ACC112 (cell line): ENCODE results near the gene KTN1.

ENCODE experiments used
- H2AFZ ChIP-seq: fragments of 200-600 bp; sonication (generic); one replicate; pipeline ENCODE4 v1.6.0; 2017; ENCODE audit warnings: antibody characterized with exemption, low read length; ENCODE audit not compliant: unreplicated experiment
- H3K27ac ChIP-seq: fragments of 200-600 bp; sonication (generic); 2 replicates; pipeline ENCODE4 v1.5.1; 2014; ENCODE audit warnings: low read depth, mild to moderate bottlenecking, antibody characterized with exemption, low read length, moderate library complexity
- H3K27me3 ChIP-seq: fragments of 200-600 bp; sonication (generic); 2 replicates; pipeline ENCODE4 v1.6.1; 2014; ENCODE audit warnings: mild to moderate bottlenecking, antibody characterized with exemption, low read length, moderate library complexity, mixed read lengths; ENCODE audit not compliant: insufficient read depth
- H3K36me3 ChIP-seq: fragments of 200-600 bp; sonication (generic); 2 replicates; pipeline ENCODE4 v1.6.1; 2016; ENCODE audit warnings: mild to moderate bottlenecking, antibody characterized with exemption, low read length, moderate library complexity, mixed read lengths; ENCODE audit not compliant: insufficient read depth
- H3K4me1 ChIP-seq: fragments of 200-600 bp; sonication (generic); one replicate; pipeline ENCODE4 v1.6.1; 2016; ENCODE audit warnings: low read length, mixed read lengths; ENCODE audit not compliant: insufficient read depth, unreplicated experiment, control insufficient read depth
- H3K4me3 ChIP-seq: fragments of 200-600 bp; sonication (generic); 2 replicates; pipeline ENCODE4 v1.5.1; 2014; ENCODE audit warnings: mild to moderate bottlenecking, low read depth, low read length
- H3K79me2 ChIP-seq: fragments of 200-600 bp; sonication (generic); one replicate; pipeline ENCODE4 v1.6.0; 2016; ENCODE audit warnings: low read length; ENCODE audit not compliant: control insufficient read depth, unreplicated experiment, insufficient read depth

Gene KTN1

DNA sequence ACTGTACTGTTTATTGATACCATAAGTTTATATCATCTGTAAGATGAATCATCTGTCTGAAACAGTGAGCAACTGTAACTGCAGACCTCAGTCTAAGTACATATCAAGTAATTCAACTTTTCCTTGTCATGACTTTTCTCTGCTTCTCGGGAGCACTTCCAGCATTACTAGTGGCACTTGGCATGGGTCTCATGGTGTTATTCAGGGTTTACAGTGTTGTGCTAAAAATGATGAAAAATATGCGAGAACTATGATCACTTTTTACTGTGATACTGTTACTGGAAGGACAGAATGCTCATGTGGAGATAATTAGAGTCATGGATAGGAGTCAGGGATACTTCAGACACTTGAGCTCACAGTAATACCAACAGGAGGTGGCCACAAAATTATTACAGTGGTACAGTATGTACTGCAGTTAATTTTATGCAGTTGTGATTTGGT, 8.3 kb downstream of the KTN1 start:
- Histone ChIP-seq H2AFZ (no peak overlapping the region), H3K27me3 (no peaks in the 10 kb centered on the region), H3K79me2 (peaks cover 97% of the 10 kb centered on the region), H3K36me3 (no peaks in the 10 kb centered on the region), H3K27ac (peak overlapping the region; percentile 7; the same call in 1 of the 2 replicates), H3K4me3 (0 out of 2 replicates have a peak overlapping the region, but pooled peaks have one; percentile 13), H3K4me1 (peaks cover 69% of the 10 kb centered on the region)

DNA sequence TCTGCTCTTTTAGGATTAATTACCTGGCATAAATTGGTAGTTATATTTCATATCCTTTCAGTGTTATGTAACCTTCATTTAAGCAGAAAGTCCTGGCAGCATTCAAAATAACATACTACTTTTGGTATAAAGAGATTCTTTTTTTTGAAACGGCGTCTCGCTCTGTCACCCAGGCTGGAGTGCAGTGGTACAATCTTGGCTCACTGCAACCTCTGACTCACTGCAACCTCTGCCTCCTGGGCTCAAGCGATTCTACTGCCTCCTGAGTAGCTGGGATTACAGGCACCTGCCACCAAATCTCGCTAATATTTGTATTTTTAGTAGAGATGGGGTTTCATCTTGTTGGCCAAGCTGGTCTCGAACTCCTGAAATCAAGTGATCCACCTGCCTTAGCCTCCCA, 9.2 kb downstream of the KTN1 start:
- no peak overlapping the region for H3K27ac ChIP-seq
- H3K4me1 ChIP-seq, result peaks cover 69% of the 10 kb centered on the region
- no peak overlapping the region for H3K4me3 ChIP-seq
- peaks cover 97% of the 10 kb centered on the region for H3K79me2 ChIP-seq
- H3K27me3 ChIP-seq, result no peaks in the 10 kb centered on the region
- H3K36me3 ChIP-seq, result no peaks in the 10 kb centered on the region
- H2AFZ ChIP-seq, result no peak overlapping the region

DNA sequence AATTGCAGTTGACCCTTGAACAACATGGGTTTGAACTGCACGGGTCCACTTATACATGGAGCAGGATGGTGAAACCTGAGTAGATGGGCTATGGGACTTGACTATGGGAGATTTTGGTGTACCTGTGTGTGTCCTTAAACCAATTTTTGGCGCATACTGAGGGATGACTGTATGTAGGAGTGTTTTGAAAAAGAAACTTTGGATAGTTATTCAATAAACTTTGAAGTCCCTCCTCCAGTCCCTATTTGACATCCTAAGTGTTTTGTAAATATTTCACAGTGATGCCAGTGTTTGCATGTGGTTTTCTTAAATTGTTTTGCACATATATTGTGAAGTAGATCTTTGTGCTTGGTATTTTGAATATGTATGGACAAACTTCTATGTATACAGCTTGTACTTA, 12.4 kb downstream of the KTN1 start:
- Histone ChIP-seq H3K27me3 (no peaks in the 10 kb centered on the region), H3K79me2 (peaks cover 96% of the 10 kb centered on the region), H3K36me3 (peaks cover 5% of the 10 kb centered on the region; the same call in 1 of the 2 replicates), H3K4me3 (no peak overlapping the region), H2AFZ (no peak overlapping the region), H3K27ac (no peak overlapping the region), H3K4me1 (peaks cover 40% of the 10 kb centered on the region)

DNA sequence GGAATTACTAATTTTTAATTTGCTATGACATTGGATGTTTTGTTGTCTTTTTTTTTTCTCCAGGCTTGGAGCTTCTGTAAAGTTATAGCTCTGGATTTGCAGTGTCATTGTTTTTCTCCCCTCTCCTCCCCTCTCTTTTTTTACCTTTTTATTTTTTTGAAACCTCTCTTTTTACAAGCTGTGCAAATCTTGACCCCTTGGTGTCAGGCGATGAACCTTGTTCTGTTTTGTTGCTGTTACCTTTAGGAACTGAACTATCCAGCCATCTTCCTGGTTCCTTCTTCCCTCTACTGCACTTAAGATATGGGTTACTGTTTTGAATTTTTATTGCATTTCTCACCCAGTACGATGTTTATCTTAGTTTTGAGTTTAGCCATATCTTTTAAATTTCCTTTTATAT, 13.7 kb downstream of the KTN1 start:
- no peak overlapping the region for H3K27ac ChIP-seq
- peaks cover 5% of the 10 kb centered on the region; the same call in 1 of the 2 replicates for H3K36me3 ChIP-seq
- peaks cover 27% of the 10 kb centered on the region for H3K4me1 ChIP-seq
- H3K4me3 ChIP-seq, result peak overlapping the region; percentile 32; the same call in 1 of the 2 replicates
- H3K27me3 ChIP-seq, result no peaks in the 10 kb centered on the region
- no peak overlapping the region for H2AFZ ChIP-seq
- peaks cover 93% of the 10 kb centered on the region for H3K79me2 ChIP-seq

DNA sequence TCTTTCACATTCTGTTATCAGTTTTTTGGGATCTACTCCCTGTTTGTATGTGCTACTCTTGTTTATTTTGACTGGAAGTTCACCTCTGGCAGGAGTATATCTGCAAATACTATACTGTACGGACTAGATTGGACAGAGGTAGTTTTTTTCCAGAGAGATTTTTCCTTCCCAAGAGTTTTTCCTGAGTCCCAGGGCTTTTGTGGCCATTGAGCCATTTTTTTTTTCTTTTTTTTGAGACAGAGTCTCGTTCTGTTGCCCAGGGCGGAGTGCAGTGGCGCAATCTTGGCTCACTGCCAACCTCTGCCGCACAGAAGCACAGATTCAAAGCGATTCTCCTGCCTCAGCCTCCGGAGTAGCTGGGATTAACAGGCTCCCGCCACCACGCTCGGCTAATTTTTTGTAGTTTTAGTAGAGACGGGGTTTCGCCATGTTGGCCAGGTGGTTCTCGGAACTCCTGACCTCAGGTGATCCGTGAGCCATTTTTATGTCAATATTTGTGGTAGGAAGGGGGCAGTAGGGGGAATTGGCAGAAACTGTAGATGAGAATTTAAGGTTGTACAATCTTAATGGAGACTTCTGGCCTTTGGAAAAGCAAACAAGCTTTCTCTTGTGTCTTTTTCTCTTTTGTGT, 19.4 kb downstream of the KTN1 start:
- peaks cover 27% of the 10 kb centered on the region for H3K4me1 ChIP-seq
- H3K36me3 ChIP-seq, result peaks cover 5% of the 10 kb centered on the region; the same call in 1 of the 2 replicates
- peaks cover 86% of the 10 kb centered on the region for H3K79me2 ChIP-seq
- H3K27ac ChIP-seq, result no peak overlapping the region
- H3K27me3 ChIP-seq, result no peaks in the 10 kb centered on the region
- H2AFZ ChIP-seq, result no peak overlapping the region
- no peak overlapping the region for H3K4me3 ChIP-seq

DNA sequence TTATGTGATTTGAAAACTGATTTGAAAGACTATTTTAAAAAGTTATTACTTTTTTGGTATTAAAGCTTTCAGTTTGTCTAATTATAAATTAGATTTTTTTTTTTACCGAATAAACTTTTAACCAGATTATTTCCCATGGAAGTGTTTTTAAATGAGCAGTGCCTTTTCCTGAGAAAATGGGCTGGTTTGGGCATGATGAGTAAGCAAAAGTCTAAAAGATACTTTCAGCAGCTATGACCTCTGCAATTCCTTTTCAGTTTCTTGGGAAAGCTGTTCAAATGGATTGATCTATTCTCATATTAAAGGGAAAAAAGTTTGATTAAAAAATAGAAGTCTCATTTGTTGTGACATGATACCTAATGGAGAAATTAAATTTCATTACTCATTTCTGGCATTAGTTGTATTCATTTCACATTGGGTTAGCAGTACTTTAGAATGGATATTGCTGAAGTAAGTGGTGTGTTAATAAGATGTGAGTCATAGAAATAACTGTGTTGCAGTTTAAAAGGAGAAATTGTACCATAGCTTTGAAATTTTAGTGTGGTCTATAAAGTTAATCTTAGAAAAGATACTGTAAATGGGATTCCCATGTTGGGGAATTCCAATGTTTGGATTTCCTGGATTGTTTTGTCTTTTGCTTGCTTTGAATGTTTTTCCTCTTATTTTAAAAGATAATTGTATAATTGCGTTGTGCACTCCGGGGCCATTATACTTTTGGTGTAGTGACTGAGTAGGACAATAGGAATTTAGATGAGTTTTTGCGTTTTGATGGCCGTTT, 21.0 kb downstream of the KTN1 start:
- peaks cover 10% of the 10 kb centered on the region; the same call in 1 of the 2 replicates for H3K36me3 ChIP-seq
- H3K27ac ChIP-seq, result peak overlapping the region; percentile 90
- H2AFZ ChIP-seq, result no peak overlapping the region
- peak overlapping the region; percentile 37 for H3K4me3 ChIP-seq
- H3K27me3 ChIP-seq, result no peaks in the 10 kb centered on the region
- peaks cover 43% of the 10 kb centered on the region for H3K4me1 ChIP-seq
- H3K79me2 ChIP-seq, result peaks cover 85% of the 10 kb centered on the region

DNA sequence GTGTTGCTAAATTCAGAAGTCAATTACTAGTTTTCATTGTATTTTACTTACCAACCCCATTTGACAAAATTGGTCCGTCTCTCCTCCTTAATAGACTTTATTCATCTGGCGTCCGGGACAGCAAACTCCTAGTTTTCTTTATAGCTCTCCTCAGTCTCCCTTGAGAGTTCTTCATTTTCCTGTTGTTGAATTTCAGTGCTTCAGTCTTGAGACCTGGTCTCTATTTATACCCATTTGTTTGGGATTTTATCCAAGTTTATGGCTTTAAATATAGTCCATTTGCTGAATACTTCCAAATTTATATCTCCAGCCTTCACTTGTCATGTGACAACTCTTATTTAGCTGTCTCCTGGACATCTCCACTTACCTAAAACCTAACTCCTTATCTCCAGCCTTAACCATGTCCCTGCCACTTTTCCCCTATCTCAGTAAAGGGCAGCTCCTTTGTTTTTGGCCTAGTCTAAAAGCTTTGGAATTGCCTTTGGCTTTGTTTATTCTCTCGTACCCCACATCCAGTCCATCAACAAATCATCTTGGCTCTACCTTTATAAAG, 23.5 kb downstream of the KTN1 start:
- no peak overlapping the region for H3K4me3 ChIP-seq
- H3K36me3 ChIP-seq, result peaks cover 6% of the 10 kb centered on the region; the same call in 1 of the 2 replicates
- no peak overlapping the region for H2AFZ ChIP-seq
- H3K79me2 ChIP-seq, result peaks cover 87% of the 10 kb centered on the region
- peaks cover 62% of the 10 kb centered on the region for H3K4me1 ChIP-seq
- no peak overlapping the region for H3K27ac ChIP-seq
- no peaks in the 10 kb centered on the region for H3K27me3 ChIP-seq

DNA sequence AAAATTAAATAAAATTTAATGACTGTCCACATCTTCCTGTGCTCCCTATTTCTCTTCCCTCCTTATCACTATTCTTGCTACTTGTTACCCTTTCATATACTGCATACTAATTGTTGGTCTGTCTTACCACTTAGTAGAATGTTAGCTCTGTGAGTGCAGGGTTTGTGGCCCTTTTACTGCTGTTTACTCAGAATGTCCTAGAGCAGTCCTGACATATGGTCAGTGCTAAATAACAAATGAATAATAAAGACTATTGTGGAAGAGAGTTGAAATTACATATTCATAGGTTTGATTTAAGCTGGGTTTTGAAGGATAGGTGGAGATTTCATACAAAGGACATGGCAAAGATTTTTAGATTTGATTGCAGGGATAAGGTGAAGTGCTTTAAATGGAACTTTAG, 24.5 kb downstream of the KTN1 start:
- no peaks in the 10 kb centered on the region for H3K27me3 ChIP-seq
- H3K36me3 ChIP-seq, result peaks cover 8% of the 10 kb centered on the region; the same call in 1 of the 2 replicates
- no peak overlapping the region for H3K4me3 ChIP-seq
- H3K79me2 ChIP-seq, result peaks cover 87% of the 10 kb centered on the region
- H3K4me1 ChIP-seq, result peaks cover 70% of the 10 kb centered on the region
- no peak overlapping the region for H2AFZ ChIP-seq
- no peak overlapping the region for H3K27ac ChIP-seq

DNA sequence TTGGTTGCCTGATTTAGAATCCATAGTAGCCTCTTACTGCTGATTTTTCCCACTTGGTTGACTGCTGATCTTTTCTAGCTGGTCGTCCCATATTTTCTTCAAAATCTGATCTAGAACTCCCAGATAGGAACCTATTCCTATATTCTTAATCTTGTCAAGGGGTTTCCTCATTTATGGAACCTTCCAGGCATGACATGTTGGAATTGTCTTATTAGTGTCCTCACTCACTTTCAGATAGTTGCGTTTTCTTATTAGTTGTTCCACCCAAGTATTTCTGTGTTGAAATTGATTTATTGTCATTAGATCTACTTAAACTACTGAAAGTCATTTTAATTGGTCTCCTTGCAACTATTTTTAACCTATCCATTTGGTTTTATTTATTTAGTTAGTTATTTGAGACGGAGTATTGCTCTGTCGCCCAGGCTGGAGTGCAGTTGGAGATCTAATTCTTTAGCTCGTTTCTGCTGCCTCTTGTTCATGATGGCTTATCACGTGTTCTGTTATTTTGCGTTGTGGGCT, 25.0 kb downstream of the KTN1 start:
- H3K4me1 ChIP-seq, result peaks cover 75% of the 10 kb centered on the region
- H3K79me2 ChIP-seq, result peaks cover 88% of the 10 kb centered on the region

DNA sequence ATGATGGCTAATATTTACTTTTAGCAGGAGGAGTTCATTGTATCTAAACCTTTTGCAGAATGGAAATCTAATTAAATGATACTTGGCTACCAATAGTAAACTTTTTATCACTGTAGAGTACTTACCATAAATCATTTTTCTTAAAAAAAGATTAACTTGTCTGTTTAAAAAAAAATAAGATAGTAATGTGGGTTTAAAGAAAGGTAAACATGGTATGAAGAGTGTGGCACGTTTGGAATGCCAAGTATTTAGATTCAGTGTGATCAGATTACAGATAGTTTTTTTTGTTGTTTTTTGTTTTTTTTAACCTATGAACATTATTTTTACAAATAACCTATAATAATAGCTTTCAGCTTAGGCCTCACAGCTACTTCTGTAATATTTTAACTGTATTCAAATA, 25.8 kb downstream of the KTN1 start:
- peaks cover 71% of the 10 kb centered on the region for H3K4me1 ChIP-seq
- H3K27me3 ChIP-seq, result no peaks in the 10 kb centered on the region
- peak overlapping the region; percentile 18; the same call in 1 of the 2 replicates for H3K27ac ChIP-seq
- peaks cover 8% of the 10 kb centered on the region; the same call in 1 of the 2 replicates for H3K36me3 ChIP-seq
- H3K79me2 ChIP-seq, result peaks cover 91% of the 10 kb centered on the region
- H2AFZ ChIP-seq, result no peak overlapping the region
- H3K4me3 ChIP-seq, result peak overlapping the region; percentile 41

More for the DNA sequence above, 25.0 kb downstream of the KTN1 start:
- H2AFZ ChIP-seq, result no peak overlapping the region
- H3K4me3 ChIP-seq, result no peak overlapping the region
- H3K36me3 ChIP-seq, result peaks cover 8% of the 10 kb centered on the region; the same call in 1 of the 2 replicates
- no peak overlapping the region for H3K27ac ChIP-seq
- H3K27me3 ChIP-seq, result no peaks in the 10 kb centered on the region
